Sigmoid colon (tissue), 4 donors: Measurements from ENCODE around the gene BCL2L1.

Experiments used
- CTCF ChIP-seq, 4 experiments: fragments of 450-650 bp in 3 of 4; fragments of 200-600 bp in 1 of 4; IDR thresholded peaks; one replicate each; pipeline ENCODE4 v1.5.1; 2016 to 2019; ENCODE audit warnings: antibody characterized with exemption in 4 of 4, mild to moderate bottlenecking in 3 of 4, moderate library complexity in 2 of 4
- POLR2A ChIP-seq, 2 donors: fragments of 450-650 bp; IDR thresholded peaks; one replicate each; pipeline ENCODE4 v1.6.1; 2016; ENCODE audit warnings: antibody characterized with exemption in 2 of 2, mild to moderate bottlenecking in 2 of 2, moderate library complexity in 2 of 2
- POLR2AphosphoS5 ChIP-seq, 4 donors: sonication (generic); formaldehyde crosslinking; IDR thresholded peaks; one replicate each; pipeline ENCODE4 v1.6.1; 2017; ENCODE audit warnings: antibody characterized with exemption in 4 of 4

GRCh38 chr20:31637660-31638059, 85.0 kb downstream of the BCL2L1 start, which contains the start of gene COX4I2:
- no peak for TF ChIP-seq CTCF (IDR thresholded peaks at IDR 0.05)
- no peak for TF ChIP-seq POLR2AphosphoS5 (IDR thresholded peaks at IDR 0.05)
- TF ChIP-seq POLR2A (IDR thresholded peaks at IDR 0.05): no peak
